Vagina (tissue), 2 donors: ENCODE results near the gene MRAS. TPM values are rescaled to one million over a fixed set of nuclear protein-coding genes. Genes with fewer than 3 reads are reported as not detected.

Experiments used
- DNase-seq, 2 donors: peaks; one replicate each; pipeline ENCODE4 v3.0.0-alpha.2; 2017; ENCODE audit errors: extremely low spot score in 2 of 2
- H3K27ac ChIP-seq: fragments of 200-600 bp; sonication (generic); one replicate; pipeline ENCODE4 v1.5.1; 2019
- H3K27me3 ChIP-seq: fragments of 200-600 bp; sonication (generic); one replicate; pipeline ENCODE4 v1.5.1; 2019
- H3K36me3 ChIP-seq, 2 donors: fragments of 200-600 bp; sonication (generic); one replicate each; pipeline ENCODE4 v1.5.1; 2017 to 2019
- H3K4me1 ChIP-seq: fragments of 200-600 bp; sonication (generic); one replicate; pipeline ENCODE4 v1.5.1; 2019
- H3K4me3 ChIP-seq, 2 donors: fragments of 200-600 bp; sonication (generic); 1 replicate in 1 of 2; 2 replicates in 1 of 2; pipeline ENCODE4 v1.5.1; 2016 to 2019
- H3K9me3 ChIP-seq: fragments of 200-600 bp; sonication (generic); one replicate; pipeline ENCODE4 v1.5.1; 2019
- POLR2A ChIP-seq, 2 donors: fragments of 450-650 bp; IDR thresholded peaks; one replicate each; pipeline ENCODE4 v1.6.1; 2017; ENCODE audit warnings: antibody characterized with exemption in 2 of 2, mild to moderate bottlenecking in 2 of 2, moderate library complexity in 2 of 2
- POLR2AphosphoS5 ChIP-seq, 2 donors: sonication (generic); formaldehyde crosslinking; IDR thresholded peaks; one replicate each; pipeline ENCODE4 v1.9.0; 2017; ENCODE audit warnings: antibody characterized with exemption in 2 of 2, mild to moderate bottlenecking in 2 of 2, low read depth in 1 of 2; ENCODE audit not compliant: insufficient read depth in 1 of 2
- intact Hi-C: fragments of 100-400 bp; cut with DNase I; formaldehyde crosslinking; loops from one replicate; pipeline ENCODE4 v1.15.1; 2023
- total RNA-seq: library from RNA; depleted of rRNA; stranded (reverse); fragments of >200 nt; gene quantifications from one replicate; pipeline ENCODE4 v1.2.3, GENCODE V29; 2016
- TF ChIP-seq, protein P1 (sequence below), 3 experiments: fragments of 450-650 bp in 2 of 3; fragments of 200-600 bp in 1 of 3; sonication (generic) in 1 of 3; IDR thresholded peaks; one replicate each; pipeline ENCODE4 v1.5.1; 2017 to 2019; ENCODE audit warnings: antibody characterized with exemption in 3 of 3, mild to moderate bottlenecking in 2 of 3, moderate library complexity in 2 of 3

Gene MRAS
- total RNA-seq, 1 donor from 2014 or later, result 26.8 TPM

DNA sequence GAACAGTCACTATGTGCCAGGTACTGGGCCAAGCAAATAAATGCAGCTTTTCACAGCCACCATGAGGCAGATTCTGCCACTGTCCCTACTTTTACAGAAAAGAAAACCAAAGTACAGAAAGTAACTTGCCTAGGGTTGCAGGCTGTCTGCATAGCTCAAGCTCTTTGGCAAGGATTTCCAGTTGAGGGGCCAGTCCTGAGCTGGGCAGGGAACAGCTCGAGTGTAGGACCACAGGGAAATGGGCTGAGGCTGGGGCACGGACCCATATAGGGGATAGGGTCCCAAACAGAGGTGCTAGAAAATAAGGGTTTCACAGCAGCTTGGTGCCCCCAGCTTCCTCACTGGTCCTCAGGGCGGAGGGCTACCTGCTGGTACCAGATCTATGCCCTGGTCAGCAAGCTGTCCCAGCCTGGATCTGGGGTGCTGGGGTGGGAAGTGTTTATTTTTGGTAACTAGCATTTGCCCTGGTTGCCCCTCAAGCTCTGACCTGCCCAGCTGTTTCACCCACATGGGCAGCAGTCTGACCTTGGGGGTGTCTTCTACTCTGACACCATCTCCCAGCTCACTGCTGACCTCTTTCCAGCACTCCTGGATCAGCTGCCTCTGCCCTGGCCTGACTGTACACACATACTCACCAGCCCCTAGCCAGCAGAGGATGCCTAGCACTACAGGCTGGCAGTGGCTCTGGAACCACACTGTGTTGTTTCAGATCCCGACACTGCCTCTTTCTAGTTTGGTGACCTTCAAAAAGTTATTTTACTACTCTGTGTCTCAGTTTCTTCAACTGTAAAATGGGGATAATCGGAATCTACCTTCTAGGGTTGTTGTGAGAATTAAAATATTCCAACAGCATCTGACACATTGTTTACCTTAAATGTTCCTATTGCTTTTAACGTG, 16.2 kb downstream of the MRAS start:
- peaks cover 27% of the 10 kb centered on the region for H3K4me1 ChIP-seq
- no peaks in the 10 kb centered on the region for H3K9me3 ChIP-seq
- no peak overlapping the region for H3K27ac ChIP-seq
- intact Hi-C loops, result no loop called here
- no peak for DNase-seq
- no peaks in the 10 kb centered on the region for H3K36me3 ChIP-seq
- no peak overlapping the region for H3K4me3 ChIP-seq
- H3K27me3 ChIP-seq, result no peaks in the 10 kb centered on the region
- TF ChIP-seq POLR2AphosphoS5 (IDR thresholded peaks at IDR 0.05; ENCODE audit: insufficient read depth in 1 of 2, low read depth in 1 of 2) (no peak), POLR2A (IDR thresholded peaks at IDR 0.05) (no peak)
- TF ChIP-seq, protein P1, sequence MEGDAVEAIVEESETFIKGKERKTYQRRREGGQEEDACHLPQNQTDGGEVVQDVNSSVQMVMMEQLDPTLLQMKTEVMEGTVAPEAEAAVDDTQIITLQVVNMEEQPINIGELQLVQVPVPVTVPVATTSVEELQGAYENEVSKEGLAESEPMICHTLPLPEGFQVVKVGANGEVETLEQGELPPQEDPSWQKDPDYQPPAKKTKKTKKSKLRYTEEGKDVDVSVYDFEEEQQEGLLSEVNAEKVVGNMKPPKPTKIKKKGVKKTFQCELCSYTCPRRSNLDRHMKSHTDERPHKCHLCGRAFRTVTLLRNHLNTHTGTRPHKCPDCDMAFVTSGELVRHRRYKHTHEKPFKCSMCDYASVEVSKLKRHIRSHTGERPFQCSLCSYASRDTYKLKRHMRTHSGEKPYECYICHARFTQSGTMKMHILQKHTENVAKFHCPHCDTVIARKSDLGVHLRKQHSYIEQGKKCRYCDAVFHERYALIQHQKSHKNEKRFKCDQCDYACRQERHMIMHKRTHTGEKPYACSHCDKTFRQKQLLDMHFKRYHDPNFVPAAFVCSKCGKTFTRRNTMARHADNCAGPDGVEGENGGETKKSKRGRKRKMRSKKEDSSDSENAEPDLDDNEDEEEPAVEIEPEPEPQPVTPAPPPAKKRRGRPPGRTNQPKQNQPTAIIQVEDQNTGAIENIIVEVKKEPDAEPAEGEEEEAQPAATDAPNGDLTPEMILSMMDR (IDR thresholded peaks at IDR 0.05), result no peak

DNA sequence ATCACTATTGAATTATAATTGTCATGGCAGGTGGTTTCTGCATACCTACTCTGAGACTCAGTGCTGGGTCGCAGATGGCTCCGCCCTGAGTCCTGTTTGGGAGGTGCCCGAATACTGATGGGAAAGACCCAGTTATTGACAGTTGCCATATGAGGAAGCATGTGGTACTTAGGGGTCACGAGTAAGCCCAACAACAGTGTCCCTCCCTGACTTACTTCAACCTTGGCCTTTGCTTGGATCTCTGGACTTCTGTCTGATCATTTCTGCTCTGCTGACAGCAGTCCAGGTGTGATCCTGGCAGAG, 16.8 kb downstream of the MRAS start:
- no peak for TF ChIP-seq POLR2A (IDR thresholded peaks at IDR 0.05)
- TF ChIP-seq, protein P1 (IDR thresholded peaks at IDR 0.05), result no peak
- DNase-seq, result no peak
- Histone ChIP-seq H3K4me1 (peaks cover 27% of the 10 kb centered on the region), H3K27ac (no peak overlapping the region), H3K9me3 (no peaks in the 10 kb centered on the region), H3K36me3 (no peaks in the 10 kb centered on the region), H3K4me3 (no peak overlapping the region), H3K27me3 (no peaks in the 10 kb centered on the region)
- intact Hi-C loops, result no loop called here

DNA sequence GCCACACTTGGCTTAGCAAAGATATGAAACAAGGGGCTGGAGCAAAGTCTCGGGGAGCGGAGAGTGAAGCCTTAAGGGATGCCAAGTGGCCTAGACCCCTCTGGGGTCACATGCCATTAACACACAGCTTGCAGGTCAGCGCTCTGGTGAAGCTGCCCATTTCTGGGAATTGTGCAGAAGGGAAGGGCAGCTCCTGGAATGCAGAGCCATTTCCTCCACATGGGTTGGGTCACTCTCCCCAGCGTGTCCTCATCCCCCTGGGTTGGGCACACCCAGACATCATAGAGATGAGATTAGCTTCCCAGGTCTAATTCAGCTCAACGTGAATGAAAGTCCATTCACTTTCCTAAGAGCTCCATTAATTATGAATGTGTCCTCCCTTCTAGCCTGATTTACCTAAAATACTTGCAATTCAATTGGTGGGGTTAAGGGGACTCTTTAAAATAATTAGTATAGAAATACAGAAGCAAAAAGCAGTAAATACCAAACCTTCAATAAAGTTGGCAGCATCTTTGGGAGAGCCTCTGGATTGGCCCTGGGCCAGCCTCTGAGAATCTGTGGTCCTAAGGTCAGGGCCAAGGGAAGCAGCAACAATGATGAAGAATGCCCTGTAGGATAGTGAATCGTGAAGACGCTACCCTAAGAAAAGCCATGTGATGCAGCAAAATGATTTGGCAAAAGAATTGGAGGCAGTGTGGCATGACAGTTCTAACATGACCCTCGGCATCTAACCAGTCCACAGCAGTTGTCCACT, 17.8 kb downstream of the MRAS start:
- no peaks in the 10 kb centered on the region for H3K27me3 ChIP-seq
- H3K4me1 ChIP-seq, result peaks cover 26% of the 10 kb centered on the region
- H3K27ac ChIP-seq, result no peak overlapping the region
- H3K9me3 ChIP-seq, result no peaks in the 10 kb centered on the region
- intact Hi-C loops, result no loop called here
- H3K4me3 ChIP-seq, result no peak overlapping the region
- no peak for TF ChIP-seq POLR2AphosphoS5 (IDR thresholded peaks at IDR 0.05; ENCODE audit: insufficient read depth in 1 of 2, low read depth in 1 of 2)
- TF ChIP-seq, protein P1 (IDR thresholded peaks at IDR 0.05), result no peak
- TF ChIP-seq POLR2A (IDR thresholded peaks at IDR 0.05), result no peak
- no peaks in the 10 kb centered on the region for H3K36me3 ChIP-seq
- no peak for DNase-seq

DNA sequence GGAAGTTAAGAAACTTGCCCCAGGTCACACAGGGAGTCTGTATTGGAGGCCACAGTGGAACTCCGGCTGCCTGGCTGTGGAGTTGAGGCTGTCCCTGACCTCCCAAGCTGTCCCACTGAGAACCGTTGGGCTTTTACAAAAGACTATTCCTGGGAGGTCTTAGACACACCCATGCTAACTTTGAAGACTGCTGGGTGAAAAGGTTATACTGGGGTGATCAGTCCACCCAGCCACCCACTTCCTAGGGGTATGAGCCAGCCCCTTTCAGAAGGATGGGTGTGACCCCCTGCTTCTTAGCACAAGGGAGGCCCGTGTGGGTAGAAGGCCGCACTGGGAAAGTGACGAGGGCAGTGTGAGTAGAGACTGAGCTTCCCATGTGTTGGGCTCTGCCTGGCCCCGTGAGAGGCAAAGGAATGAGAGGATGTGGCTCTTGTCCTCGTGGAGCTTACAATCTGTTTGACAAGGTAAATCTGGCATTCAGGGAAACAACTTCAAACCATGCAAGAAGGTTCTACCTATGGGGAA, 19.0 kb downstream of the MRAS start:
- Histone ChIP-seq H3K27ac (no peak overlapping the region), H3K9me3 (no peaks in the 10 kb centered on the region), H3K4me1 (peaks cover 21% of the 10 kb centered on the region), H3K27me3 (no peaks in the 10 kb centered on the region), H3K4me3 (no peak overlapping the region), H3K36me3 (no peaks in the 10 kb centered on the region)
- no peak for TF ChIP-seq POLR2A (IDR thresholded peaks at IDR 0.05)
- no peak for TF ChIP-seq POLR2AphosphoS5 (IDR thresholded peaks at IDR 0.05; ENCODE audit: insufficient read depth in 1 of 2, low read depth in 1 of 2)
- TF ChIP-seq, protein P1 (IDR thresholded peaks at IDR 0.05), result no peak
- intact Hi-C loops, result no loop called here
- no peak for DNase-seq
